ENCODE data around the gene CFAP70. TPM values are rescaled to one million over a fixed set of nuclear protein-coding genes. Genes with fewer than 3 reads are reported as not detected.
A peak's percentile ranks its signal among the peaks of the same experiment; 100 is the strongest.

The CFAP70 gene
- total RNA-seq, 1 experiment from 2014 or later: 0.39 TPM

DNA sequence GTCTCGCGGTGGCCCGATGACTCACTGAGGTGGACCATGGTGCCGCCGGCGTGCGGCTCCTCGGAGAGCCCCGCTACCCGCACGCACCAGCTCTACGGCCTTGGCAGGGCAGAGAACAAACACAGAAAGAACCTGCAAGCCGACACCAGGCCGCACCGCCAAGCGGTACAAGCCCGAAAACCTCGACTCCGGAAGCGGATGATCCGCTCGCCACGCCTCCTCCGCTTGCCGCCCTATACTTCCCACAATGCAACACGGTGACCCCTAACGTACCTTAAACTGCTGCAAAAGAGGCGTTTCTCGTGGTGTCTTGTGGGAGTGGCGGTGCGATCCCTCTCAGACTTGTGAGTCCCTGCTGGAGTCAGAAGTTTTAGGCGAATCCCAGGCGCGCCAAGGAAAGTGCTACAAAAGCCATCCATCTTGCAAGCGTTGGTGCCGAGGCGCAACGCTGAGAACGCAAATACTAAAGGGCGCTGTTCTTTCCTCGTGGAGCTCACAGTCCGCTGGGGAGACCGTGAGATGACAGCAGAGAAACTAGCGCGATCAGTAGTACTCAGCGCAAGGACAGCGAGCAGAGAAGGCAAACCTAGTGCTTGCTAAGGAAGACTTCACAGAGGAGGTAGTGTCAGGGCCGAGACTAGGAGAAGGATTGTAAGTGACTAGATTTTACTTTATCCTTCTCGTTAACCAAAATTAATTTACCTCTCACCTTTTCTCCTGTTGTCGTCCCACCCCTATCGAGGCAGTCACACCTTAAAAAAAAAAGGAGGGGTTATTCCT is 106.0 kb downstream of the CFAP70 start, which contains the start of gene MRPS16:
Gene MRPS16, minus strand, starts transcription at position 200 of the 780 bp plus-strand sequence. Its CDS starts 162 bp downstream, at position 38.
- Mint-ChIP-seq H3K27me3 (ENCODE audit: insufficient read depth, unreplicated experiment) (no peaks in the 10 kb centered on the region), H3K36me3 (ENCODE audit: insufficient read depth, unreplicated experiment) (peaks cover 56% of the 10 kb centered on the region), H3K9me3 (ENCODE audit: unreplicated experiment) (no peaks in the 10 kb centered on the region), H3K4me3 (ENCODE audit: unreplicated experiment) (peak within 1 kb of the TSS; percentile 94), H3K27ac (ENCODE audit: unreplicated experiment) (peak within 1 kb of the TSS; percentile 99), H3K4me1 (ENCODE audit: low read depth, unreplicated experiment) (peaks cover 22% of the 10 kb centered on the region)
- H3K4me1 ChIP-seq: peaks cover 9% of the 10 kb centered on the region
- no peaks in the 10 kb centered on the region for H3K9me3 ChIP-seq
- TF ChIP-seq, protein P1, sequence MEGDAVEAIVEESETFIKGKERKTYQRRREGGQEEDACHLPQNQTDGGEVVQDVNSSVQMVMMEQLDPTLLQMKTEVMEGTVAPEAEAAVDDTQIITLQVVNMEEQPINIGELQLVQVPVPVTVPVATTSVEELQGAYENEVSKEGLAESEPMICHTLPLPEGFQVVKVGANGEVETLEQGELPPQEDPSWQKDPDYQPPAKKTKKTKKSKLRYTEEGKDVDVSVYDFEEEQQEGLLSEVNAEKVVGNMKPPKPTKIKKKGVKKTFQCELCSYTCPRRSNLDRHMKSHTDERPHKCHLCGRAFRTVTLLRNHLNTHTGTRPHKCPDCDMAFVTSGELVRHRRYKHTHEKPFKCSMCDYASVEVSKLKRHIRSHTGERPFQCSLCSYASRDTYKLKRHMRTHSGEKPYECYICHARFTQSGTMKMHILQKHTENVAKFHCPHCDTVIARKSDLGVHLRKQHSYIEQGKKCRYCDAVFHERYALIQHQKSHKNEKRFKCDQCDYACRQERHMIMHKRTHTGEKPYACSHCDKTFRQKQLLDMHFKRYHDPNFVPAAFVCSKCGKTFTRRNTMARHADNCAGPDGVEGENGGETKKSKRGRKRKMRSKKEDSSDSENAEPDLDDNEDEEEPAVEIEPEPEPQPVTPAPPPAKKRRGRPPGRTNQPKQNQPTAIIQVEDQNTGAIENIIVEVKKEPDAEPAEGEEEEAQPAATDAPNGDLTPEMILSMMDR (IDR thresholded peaks at IDR 0.05; ENCODE audit: insufficient read depth in 1 of 2, low read depth in 1 of 2, low read length in 1 of 2, severe bottlenecking in 1 of 2, unreplicated experiment in 1 of 2): no peak
- CTCF ChIA-PET: interaction anchor here (1.0 to 1.2 kb wide), 3 partner anchors 11 to 106 kb away, joined by 3 to 8 read pairs (median 5); partner anchors contain the start of gene CFAP70
- peak within 1 kb of the TSS; percentile 71 for H3K4me3 ChIP-seq (ENCODE audit: low read depth, low read length)
- no peaks in the 10 kb centered on the region for H3K27me3 ChIP-seq (replicated peaks; ENCODE audit: control insufficient read depth, insufficient read depth, low read length)
- DNase-seq: peak; percentile 97 to 98
- BruUV-seq (replicated peaks): TSS peak; percentile 61
- intact Hi-C loops (cut with micrococcal nuclease; ENCODE audit: unreplicated experiment): loop anchor here (1.0 to 5.0 kb wide), 3 partner anchors 84 to 160 kb away; partner anchors contain the start of genes ANXA7, CFAP70, ECD and FAM149B1
- H3K36me3 ChIP-seq (ENCODE audit: control insufficient read depth, insufficient read depth, low read length): no peaks in the 10 kb centered on the region; the same call in 1 of the 2 replicates
- POLR2A ChIA-PET: interaction anchor here (0.6 to 2.1 kb wide), 6 partner anchors 11 to 1284 kb away, joined by 3 to 10 read pairs (median 4); partner anchors contain the start of genes ECD and FAM149B1

DNA sequence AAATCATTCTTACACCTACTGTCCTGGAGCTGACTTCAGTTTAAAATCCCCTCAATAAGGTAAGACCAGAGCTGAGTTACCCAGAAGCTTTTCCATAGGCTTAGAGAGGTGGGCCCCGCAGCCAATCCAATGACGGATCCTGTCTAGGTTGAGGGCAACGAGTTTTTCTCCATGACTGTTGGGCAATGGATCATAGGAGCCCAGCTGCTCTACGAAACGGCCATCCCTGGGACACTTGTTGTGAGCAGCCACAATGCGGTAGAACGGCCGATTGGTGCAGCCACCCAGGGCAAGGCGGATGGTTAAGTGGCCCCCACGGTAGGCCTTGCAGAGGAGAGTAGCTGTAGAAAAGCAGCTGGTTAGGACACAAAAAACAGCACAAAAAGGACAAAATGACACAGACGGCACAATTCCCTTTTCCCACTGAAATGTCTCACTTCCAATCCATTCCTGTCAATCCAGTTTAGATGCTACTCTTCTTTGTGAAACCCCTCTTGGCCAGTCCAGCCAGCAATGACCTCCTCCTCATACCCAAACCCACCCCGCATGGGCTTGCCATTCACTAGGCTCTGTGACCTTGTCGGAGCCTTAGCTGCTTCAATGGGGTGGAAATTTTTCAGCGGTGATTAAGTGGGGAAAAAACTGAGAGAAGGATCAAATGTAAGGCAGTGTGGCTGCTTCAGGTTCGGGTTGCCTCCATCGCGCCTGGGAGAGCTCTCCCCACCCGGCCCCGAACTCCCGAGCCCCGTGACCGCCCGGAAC is 106.8 kb downstream of the CFAP70 start:
- Histone ChIP-seq H3K4me3 (ENCODE audit: low read depth, low read length) (peak overlapping the region; percentile 71), H3K27me3 (replicated peaks; ENCODE audit: control insufficient read depth, insufficient read depth, low read length) (no peaks in the 10 kb centered on the region), H3K36me3 (ENCODE audit: control insufficient read depth, insufficient read depth, low read length) (no peaks in the 10 kb centered on the region; the same call in 1 of the 2 replicates), H3K9me3 (no peaks in the 10 kb centered on the region), H3K4me1 (peaks cover 11% of the 10 kb centered on the region)
- TF ChIP-seq, protein P1 (IDR thresholded peaks at IDR 0.05; ENCODE audit: insufficient read depth in 1 of 2, low read depth in 1 of 2, low read length in 1 of 2, severe bottlenecking in 1 of 2, unreplicated experiment in 1 of 2): no peak
- Mint-ChIP-seq H3K36me3 (ENCODE audit: insufficient read depth, unreplicated experiment) (peaks cover 64% of the 10 kb centered on the region), H3K27me3 (ENCODE audit: insufficient read depth, unreplicated experiment) (no peaks in the 10 kb centered on the region), H3K9me3 (ENCODE audit: unreplicated experiment) (no peaks in the 10 kb centered on the region), H3K4me3 (ENCODE audit: unreplicated experiment) (peak overlapping the region; percentile 94), H3K27ac (ENCODE audit: unreplicated experiment) (peak overlapping the region; percentile 99), H3K4me1 (ENCODE audit: low read depth, unreplicated experiment) (peaks cover 24% of the 10 kb centered on the region)
- BruUV-seq (replicated peaks): TSS peak; percentile 64
- ChIA-PET CTCF (interaction anchor here (1.1 kb wide), 1 partner anchor 19 kb away, joined by 5 read pairs; no protein-coding TSS in a partner anchor), POLR2A (interaction anchor here (0.6 to 2.1 kb wide), 7 partner anchors 11 to 1283 kb away, joined by 3 to 10 read pairs (median 4); partner anchors contain the start of genes ECD and FAM149B1)
- intact Hi-C loops (cut with micrococcal nuclease; ENCODE audit: unreplicated experiment): loop anchor here (1.0 to 5.0 kb wide), 3 partner anchors 84 to 160 kb away; partner anchors contain the start of genes ANXA7, CFAP70, ECD and FAM149B1
- DNase-seq: peak; percentile 51 to 56

DNA sequence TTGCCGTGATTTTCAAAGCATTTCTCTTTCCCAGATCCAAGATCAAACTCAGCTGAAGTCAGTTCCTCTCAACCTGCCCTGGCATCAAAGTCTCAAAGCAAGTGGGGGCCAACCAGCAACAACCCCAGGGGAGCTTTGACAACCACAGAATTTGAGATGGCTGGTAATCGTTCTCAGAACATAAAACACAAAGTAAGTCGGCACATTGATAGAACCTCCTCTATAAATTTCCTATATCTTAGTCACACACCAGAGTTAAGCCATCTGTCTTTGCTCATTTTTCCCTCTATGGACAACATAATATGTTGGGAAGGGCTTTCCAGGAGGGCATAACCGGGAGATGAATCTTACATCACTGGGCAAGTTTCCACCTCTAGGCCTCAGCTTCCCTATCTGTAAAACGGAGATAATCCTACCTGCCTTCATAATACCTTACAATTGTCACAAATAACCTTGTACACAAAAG is 110.4 kb downstream of the CFAP70 start:
- ChIA-PET CTCF (no interaction called here), POLR2A (no interaction called here)
- Mint-ChIP-seq H3K36me3 (ENCODE audit: insufficient read depth, unreplicated experiment) (peaks cover 99% of the 10 kb centered on the region), H3K27me3 (ENCODE audit: insufficient read depth, unreplicated experiment) (no peaks in the 10 kb centered on the region), H3K4me3 (ENCODE audit: unreplicated experiment) (peak overlapping the region; percentile 99), H3K9me3 (ENCODE audit: unreplicated experiment) (no peaks in the 10 kb centered on the region), H3K4me1 (ENCODE audit: low read depth, unreplicated experiment) (peaks cover 43% of the 10 kb centered on the region), H3K27ac (ENCODE audit: unreplicated experiment) (peak overlapping the region; percentile 100)
- intact Hi-C loops (cut with micrococcal nuclease; ENCODE audit: unreplicated experiment): no loop called here
- Histone ChIP-seq H3K27me3 (replicated peaks; ENCODE audit: control insufficient read depth, insufficient read depth, low read length) (no peaks in the 10 kb centered on the region), H3K4me3 (ENCODE audit: low read depth, low read length) (no peak overlapping the region), H3K36me3 (ENCODE audit: control insufficient read depth, insufficient read depth, low read length) (peaks cover 4% of the 10 kb centered on the region), H3K4me1 (peaks cover 13% of the 10 kb centered on the region; the same call in 1 of the 2 replicates), H3K9me3 (no peaks in the 10 kb centered on the region)
- DNase-seq: no peak
- BruUV-seq (replicated peaks): no TSS peak
- TF ChIP-seq, protein P1 (IDR thresholded peaks at IDR 0.05; ENCODE audit: insufficient read depth in 1 of 2, low read depth in 1 of 2, low read length in 1 of 2, severe bottlenecking in 1 of 2, unreplicated experiment in 1 of 2): no peak
